ENCODE results near the gene TLR2.
"Not testable (repeated sequence)": the region's sequence is repeated elsewhere in the genome, so short reads cannot be mapped to it uniquely, and the experiment has no call there.

Gene TLR2

DNA sequence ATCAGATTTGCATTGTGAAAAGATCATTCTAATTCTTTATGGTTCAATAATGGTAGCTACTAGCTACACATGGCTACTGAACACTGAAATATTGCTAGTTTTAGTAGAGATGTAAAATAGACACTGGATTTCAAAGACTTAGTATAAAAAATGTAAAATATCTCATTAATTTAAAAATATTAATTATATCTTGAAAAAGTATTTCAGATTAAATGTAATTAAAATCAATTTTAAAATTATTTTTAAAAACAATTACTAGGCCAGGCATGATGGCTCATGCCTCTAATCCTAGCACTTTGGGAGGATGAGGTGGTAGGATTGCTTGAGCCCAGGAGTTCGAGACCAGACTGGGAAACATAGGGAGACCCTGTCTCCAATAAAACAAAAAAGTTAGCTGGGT, 20.4 kb upstream of the TLR2 start:
- DNase-seq, result no peak

DNA sequence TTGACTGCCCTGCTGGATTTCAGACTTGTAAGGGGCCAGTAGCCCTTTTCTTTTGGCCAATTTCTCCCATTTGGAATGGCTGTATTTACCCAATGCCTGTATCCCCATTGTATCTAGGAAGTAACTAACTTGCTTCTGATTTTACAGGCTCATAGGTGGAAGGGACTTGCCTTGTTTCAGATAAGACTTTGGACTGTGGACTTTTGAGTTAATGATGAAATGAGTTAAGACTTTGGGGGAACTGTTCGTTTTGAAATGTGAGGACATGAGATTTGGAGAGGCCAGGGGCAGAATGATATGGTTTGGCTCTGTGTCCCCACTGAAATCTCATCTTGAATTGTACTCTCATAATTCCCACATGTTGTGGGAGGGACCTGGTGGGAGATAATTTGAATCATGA, 17.6 kb upstream of the TLR2 start:
- not testable (repeated sequence) for DNase-seq

DNA sequence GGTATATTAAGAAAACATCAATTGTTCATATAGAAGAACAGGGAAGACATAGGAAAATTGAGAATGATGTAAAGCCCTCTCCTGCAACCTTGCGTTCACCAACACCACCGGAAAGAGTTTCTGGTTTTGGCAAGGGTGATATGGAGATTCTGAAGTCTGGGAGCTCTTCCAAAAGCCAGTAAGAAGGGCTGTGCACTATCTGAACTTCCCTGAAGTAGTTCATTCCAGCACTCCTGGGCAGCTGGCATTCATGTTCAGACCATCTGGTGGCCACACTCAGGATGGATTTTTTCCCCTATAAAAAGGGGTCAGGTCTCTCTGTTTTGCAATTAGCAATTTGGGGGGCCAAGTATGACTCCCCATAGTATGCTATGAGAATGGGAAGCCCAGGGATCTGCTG, 15.4 kb upstream of the TLR2 start:
- no peak for DNase-seq

DNA sequence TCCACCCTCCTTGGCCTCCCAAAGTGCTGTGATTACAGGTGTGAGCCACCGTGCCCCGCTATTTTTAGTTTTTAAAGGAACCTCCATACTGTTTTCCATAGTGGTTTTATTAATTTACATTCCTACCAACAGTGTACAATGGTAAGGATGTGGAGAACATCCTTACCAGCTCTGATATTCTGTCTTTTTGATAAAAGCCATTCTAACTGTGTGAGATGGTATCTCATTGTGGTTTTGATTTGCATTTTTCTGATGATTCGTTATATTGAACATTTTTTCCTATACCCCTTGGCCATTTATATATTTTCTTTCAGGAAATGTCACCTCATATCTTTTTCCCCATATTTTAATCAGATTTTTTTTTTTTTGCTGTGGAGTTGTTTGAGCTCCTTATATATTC, 14.2 kb upstream of the TLR2 start:
- no peak for DNase-seq

DNA sequence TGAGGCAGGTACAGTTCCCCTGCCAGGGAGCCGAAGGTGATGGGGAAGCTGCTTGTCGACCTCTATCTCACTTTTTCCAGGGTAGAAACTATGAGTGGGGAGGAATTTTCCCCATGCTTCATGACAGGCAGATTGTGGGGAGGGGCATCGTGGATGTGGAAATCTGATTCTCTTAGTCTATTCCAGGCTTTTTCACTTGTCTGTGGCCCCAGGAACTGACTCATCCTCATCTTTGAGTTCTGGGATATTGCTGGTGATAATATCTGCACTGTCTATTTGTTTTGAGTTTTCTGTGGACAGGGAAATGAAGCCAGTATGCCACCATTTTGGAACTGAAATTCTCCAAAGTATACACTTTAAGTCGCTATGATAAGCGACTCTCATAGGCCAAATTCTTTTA, 7.6 kb upstream of the TLR2 start:
- DNase-seq, result no peak

DNA sequence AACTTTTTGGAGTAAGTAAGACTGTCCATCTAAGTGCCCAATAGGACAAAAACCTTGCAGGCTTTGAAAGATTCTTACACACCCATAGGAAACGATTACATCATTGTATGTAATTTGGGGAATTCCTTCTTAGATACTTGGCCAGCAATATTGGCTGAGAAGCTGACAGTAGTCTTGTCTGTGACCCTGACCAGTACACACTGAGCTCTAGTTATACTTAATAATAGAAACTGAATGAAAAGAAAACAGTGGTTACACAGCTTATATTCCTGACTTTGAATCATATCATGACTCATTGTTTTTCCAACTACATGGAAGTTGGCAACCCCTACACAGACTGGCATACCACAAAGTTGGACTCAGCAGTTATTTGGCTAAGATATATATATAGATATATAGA, 7.1 kb upstream of the TLR2 start:
- no peak for DNase-seq

DNA sequence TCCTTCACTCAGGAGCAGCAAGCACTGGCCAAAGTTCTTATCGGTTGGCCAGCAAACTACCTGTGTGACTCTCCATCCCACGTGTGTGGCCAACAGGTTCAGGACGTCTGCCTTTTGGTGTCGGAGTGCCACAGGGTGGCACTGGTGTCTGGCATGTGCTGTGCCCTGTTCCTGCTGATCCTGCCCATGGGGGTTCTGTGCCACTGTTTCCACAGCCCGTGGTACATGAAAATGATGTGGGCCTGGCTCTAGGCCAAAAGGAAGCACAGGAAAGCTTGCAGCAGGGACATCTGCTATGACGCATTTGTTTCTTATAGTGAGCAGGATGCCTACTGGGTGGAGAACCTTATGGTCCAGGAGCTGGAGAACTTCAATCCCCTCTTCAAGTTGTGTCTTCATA, 4.6 kb upstream of the TLR2 start:
- no peak for DNase-seq

DNA sequence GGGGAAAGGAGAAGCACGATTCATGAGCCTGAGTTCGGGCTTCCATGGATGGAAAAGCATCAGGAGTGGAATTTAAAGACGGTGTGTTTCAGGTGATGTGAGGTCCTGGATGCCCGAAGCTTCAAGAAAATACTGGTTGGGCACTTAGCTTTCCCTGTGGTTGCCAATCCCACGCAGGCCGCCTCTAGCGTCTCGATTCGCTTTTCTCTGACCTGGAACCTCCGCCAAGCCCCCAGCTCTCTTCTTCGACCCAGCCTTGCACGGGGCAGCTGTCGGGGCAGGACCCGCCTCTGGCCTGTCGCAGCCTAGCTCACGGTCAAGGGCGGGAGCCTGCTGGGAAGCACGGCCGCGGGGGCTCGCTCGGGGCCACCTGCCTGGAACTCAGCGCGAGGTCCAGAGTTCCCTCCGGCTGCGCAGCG, 308 bp upstream of the TLR2 start:
- DNase-seq, result no peak

DNA sequence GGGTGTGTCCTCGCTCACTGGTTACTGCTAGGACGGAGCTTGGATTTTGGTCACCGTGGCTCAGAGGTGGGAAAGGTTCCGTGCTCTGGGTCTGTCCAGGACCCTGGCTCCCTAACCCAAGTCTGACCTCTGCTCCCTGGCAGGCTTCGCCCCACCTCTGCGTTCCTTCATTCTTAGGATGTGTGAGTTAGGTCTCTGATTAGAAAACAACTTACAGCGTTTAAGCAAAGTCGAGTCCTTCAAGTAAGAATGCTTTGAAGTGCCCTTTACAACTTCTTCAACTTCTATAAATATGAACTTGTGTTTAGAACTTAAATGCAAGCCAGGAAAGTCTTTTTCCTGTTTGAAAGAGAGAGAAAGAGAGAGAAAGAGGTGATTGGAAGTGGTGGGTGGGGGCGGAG, 891 bp downstream of the TLR2 start:
- DNase-seq, result no peak

DNA sequence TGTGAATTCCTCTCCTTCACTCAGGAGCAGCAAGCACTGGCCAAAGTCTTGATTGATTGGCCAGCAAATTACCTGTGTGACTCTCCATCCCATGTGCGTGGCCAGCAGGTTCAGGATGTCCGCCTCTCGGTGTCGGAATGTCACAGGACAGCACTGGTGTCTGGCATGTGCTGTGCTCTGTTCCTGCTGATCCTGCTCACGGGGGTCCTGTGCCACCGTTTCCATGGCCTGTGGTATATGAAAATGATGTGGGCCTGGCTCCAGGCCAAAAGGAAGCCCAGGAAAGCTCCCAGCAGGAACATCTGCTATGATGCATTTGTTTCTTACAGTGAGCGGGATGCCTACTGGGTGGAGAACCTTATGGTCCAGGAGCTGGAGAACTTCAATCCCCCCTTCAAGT, 20.4 kb downstream of the TLR2 start:
- no peak for DNase-seq

DNA sequence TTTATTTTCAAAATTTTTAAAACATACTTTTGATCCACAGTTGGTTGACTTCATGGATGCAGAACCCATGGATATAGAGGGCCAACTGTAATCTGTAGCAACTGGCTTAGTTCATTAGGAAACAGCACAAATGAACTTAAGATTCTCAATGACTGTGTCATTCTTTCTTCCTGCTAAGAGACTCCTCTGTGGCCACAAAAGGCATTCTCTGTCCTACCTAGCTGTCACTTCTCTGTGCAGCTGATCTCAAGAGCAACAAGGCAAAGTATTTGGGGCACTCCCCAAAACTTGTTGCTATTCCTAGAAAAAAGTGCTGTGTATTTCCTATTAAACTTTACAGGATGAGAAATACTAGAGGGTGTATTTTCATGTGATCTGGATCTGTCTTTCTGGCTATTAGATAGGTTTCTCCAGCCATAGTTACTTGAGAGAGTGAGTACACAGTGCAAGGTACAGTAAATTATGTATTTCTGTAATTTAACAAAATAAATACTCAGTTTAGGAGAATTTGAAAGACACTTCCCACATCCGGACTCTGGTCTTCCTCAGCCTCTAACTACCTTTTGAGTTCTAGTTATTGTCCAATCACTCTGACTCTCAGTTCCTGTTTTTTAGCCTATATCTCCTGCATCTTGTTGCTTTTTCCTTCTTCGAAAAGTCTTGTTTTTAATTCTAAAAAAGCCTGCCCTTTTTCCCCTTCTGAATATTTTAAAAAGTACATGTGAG, 21.8 kb downstream of the TLR2 start:
- DNase-seq, result no peak

DNA sequence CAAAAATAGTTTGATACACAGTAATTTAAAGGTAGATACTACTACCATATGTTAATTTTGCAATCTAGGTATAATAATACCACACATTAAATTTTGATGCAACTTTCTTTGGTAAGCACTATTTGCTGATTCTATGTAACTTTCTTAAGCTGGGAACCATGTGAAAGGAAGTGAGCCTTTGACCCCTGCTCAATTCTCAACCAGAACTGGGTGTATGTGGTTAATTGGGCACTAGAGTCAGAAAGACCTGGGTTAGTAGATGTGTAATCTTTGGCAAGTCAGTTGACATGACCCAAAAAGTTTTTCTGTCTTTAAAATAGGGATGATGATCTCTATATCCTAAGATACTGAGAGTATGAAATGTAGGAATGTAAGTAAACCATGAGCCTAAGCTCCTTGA, 22.4 kb downstream of the TLR2 start:
- DNase-seq, result no peak

DNA sequence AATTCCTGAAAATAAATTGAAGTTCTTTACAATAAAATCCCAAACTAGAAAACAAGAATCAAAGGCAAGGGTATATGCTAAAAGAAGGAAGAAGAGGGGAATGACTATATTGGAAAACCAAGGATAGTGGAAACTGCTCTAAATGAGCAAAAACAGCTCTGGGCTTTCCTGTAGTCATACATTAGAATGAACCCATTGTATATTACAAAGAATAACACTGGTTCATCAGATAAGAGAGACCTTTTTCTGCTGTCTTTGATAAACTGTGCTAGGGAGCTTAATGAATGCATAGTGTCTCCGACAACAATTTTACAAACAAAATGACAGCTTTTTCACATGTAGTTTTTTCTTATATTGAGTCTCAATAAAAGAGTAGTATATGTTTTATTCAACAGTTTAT, 26.6 kb downstream of the TLR2 start:
- DNase-seq, result no peak

DNA sequence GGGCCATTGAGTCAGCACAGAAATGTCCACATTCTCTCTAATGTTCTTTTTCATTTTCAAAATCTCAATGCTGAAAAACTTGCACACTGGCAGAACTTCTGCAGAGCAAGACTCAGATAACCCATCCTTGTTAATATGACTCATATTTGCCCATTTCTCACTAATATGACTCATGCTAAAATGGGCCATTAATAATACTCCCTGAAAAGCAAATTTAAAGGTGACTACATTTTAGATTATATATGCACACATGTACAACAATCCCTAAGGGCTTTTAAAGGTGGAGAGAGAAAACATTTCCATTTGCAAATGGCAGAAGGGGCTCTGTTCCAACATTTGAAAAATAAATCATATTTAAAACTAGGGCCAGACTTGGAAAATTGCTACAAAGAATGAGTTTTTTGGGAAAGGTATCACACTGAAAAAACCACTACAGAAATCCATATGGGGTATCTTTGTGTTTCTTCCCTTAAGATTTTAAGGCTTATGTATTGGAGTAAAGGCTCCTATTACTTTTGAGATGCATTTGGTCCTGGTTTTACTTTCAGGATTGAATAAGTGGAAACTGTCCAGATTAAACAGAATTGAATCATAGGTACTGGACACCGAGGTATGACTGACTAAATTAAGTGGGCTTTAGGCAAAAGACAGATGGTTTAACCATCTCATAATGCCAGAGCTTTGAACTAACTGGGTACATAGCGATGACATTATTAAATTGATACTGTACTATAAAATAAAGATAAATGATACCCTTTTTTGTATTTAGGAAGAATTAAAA, 30.0 kb downstream of the TLR2 start:
- no peak for DNase-seq

DNA sequence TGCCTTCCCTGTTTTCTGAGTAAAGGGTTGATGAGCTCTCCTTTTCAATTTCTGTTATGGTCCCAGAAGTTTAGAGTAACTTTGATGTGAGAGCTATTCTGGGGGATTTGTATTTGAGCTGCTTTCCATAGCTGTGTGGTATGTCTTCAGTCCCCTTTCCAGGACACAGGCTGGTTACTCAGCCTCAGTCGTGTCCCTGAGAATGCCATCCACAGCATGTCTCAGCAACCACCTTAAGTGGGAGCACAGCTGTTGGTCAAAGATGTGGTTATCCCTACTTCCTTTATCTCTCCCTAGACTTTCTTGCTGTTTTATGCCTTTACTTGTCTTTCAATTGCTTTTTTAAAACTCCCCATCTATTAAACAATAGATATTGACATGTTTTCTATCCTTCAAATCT, 38.0 kb downstream of the TLR2 start:
- no peak for DNase-seq

DNA sequence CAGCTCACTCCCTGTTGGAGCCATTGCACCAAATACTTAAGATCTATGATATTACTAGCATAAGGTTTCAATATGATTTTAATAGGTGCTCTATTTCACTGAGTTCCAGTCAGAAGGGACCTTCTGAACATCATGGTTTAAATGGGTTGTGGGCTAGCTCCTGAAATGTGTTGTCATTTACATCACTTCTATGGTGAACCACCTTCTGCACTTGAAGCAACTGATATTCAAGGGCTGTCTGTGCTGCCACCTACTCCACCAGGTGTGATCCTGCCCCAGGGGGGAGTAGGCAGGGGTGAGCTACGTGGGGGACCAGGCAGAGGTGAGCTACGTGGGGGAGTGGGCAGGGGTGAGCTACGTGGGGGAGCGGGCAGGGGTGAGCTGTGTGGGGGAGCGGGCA, 40.5 kb downstream of the TLR2 start:
- DNase-seq, result no peak

DNA sequence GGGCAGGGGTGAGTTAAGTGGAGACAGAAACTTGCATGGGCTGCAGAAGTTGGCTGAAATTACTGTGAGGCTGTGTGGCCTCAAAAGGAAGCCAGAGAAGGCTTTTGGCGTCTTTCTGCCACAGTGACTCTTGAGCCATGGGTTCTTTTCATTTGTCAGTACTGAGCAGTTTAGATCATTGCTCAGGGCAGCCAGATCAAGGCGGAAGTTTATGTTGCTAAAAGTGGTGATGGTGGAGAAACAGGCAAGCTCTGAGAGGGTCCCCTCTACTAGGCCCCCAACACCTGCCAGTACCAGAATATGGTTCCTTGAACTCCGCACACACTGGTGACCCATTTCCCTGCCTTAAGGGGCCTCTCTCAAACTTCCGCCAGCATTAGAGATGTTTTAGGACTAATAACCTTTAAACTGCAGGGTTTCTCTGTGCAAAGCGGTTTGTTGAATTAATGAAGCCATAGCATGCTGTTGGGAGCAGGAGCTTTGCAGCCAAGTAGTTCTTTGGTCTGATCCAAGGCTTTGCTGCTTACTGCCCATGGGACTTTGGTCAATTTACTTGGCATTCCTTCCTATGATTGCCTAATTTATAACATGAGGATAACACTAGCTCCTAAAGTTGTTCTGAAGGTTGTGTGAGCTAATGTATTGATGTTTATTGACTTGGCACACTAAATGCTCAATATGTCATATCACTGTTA, 41.2 kb downstream of the TLR2 start:
- DNase-seq, result no peak

DNA sequence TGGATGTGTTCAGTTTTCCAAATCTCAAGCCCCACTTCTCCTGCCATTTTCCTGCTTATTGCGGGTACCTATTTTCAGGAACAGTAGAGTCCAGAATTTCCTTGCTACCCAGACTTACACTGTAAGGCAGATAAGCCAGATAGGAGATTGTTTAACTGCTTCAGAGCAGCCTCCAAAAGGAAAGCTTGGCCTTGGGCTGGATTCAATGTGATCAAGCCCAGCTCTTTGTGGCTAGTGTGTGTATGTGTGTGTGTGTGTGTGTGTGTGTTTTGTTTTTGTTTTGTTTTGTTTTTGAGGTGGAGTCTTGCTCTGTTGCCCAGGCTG, 41.7 kb downstream of the TLR2 start:
- no peak for DNase-seq

DNA sequence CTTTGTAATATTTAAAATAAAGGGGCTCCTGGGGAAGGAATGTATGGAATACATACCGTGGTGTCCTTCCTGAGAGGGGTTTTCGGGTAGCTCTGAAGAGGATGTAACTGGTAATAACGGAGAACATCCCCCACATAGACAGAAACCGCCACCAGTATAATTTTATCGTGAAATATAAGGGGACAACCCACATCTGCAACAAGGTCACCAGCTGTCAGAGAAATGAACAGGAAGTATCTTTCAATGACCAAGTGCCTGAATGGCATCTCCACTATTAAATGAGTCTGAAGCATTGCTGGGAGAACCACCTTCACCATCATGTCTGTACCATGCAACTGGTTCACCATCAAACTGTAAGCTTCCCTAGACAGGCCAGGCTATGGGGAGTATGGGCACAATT, 44.1 kb downstream of the TLR2 start:
- no peak for DNase-seq

DNA sequence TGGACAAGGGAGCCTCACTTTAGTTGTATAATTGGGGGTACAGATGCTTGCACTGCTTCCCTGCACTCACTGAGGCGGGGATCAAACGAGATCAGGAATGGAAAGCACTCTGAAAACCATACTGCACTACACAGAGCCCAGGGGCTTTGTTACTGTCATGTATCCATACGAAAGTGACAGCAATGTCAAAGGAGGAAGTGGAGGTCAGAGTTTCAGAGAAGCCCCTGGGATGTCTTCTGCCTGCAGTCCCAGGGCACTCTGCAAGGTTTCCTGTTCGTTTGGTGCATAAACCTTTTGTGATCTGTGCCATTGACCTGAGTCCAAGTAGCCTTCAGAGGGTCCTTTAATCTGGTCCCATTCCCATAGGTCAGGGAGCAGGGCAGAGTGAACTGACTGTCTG, 44.6 kb downstream of the TLR2 start:
- no peak for DNase-seq

DNA sequence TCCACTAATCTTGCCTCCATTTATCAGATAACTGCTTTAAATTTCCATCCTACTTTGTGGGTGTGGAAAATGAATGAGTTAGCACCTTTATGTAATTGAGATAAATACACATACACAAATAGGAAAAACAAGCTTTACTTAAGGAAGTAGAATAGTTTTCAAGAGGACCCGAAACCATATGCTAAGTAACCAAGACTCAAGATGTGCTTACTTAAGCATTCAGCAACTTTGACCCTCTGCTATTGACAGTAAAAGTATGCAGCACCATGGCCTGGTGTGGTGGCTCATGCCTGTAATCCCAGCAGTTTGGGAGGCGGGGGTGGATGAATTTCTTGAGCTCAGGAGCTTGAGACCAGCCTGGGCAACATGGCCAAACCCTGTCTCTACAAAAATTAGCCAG, 45.8 kb downstream of the TLR2 start:
- no peak for DNase-seq

DNA sequence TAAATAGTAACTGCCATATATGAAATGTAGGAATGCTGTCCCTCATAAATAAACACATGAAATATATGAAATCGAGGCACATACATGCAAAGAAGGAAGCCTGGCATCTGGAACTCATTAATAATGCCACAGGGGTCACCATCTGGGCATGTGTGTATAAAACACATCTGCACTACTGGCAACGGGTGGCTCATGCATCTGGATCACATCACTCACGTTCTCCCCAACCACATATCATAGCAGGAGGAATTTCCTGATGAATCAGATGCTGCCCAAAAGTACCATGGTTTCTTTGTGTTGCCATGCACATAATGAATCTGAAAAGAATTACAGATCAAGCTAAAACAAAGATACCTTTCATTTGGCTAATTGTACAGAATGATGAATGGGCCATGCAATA, 47.2 kb downstream of the TLR2 start:
- no peak for DNase-seq

DNA sequence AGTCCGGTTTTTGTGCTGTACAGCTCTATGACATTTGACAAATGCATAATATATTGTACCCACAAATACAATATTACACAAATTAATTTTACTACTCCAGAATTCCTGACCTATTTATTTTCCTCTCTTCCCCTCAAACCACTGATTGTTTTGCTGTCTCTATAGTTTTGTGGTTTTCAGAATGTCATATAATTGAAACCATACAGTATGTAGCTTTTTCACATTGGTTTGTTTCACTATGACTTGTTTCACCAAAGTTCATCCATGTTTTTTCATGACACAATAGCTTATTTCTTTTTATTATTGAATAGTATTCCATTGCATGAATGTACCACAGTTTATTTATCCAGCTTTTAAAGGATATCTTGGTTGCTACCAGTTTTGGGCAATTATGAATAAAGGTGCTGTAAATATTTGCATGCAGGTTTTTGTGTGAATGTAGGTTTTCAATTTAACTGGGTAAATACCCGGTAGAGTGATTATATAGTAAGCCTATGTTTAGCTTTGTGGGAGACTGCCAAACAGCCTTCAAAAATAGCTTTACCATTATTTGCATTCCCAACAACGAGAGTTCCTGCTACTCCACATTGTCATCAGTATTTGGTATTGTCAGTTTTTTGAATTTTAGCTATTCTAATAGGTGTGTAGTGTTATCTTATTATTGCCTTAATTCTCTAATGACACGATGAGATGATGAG, 49.8 kb downstream of the TLR2 start:
- DNase-seq, result no peak
